ENCODE measurements around the gene PDS5B. TPM values are rescaled to one million over a fixed set of nuclear protein-coding genes. Genes with fewer than 3 reads are reported as not detected.

PDS5B gene
- total RNA-seq, 1 experiment from 2014 or later = 95.5 TPM

DNA sequence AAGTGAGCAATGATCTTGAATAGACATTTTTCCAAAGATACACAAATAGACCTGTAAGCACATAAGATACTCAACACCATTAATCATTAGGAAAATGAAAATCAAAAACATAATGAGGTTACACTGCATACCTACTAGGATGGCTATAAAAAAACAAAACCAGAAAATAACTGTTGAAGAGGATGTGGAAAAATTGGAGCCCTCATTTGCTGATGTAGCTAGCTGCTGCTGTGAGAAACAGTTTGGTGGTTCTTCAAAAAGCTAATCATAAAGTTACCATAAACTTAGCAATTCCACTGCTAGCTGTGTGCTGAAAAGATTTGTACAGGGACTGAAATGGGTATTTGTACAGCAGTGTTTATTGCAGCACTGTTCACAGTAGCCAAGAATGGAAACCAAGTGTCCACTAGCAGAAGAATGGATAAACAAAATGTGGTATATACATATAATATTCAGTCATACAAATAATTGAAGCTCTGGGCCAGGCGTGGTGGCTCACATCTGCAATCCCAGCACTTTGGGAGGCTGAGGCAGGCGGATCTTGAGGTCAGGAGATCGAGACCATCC, 46.2 kb downstream of the PDS5B start:
- ChIA-PET CTCF (no interaction called here), POLR2A (ENCODE audit: low non-redundant PET) (no interaction called here)
- no peaks in the 10 kb centered on the region for H3K9me3 ChIP-seq (ENCODE audit: low read depth, low read length, poor library complexity, severe bottlenecking)
- TF ChIP-seq EZH2 (IDR thresholded peaks at IDR 0.05; ENCODE audit: borderline replicate concordance, low read depth, low read length, poor library complexity, severe bottlenecking) = no peak
- TF ChIP-seq, protein P1, sequence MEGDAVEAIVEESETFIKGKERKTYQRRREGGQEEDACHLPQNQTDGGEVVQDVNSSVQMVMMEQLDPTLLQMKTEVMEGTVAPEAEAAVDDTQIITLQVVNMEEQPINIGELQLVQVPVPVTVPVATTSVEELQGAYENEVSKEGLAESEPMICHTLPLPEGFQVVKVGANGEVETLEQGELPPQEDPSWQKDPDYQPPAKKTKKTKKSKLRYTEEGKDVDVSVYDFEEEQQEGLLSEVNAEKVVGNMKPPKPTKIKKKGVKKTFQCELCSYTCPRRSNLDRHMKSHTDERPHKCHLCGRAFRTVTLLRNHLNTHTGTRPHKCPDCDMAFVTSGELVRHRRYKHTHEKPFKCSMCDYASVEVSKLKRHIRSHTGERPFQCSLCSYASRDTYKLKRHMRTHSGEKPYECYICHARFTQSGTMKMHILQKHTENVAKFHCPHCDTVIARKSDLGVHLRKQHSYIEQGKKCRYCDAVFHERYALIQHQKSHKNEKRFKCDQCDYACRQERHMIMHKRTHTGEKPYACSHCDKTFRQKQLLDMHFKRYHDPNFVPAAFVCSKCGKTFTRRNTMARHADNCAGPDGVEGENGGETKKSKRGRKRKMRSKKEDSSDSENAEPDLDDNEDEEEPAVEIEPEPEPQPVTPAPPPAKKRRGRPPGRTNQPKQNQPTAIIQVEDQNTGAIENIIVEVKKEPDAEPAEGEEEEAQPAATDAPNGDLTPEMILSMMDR (conservative IDR thresholded peaks at IDR 0.05; ENCODE audit: low read depth, low read length) = no peak
- H3K27me3 ChIP-seq (replicated peaks; ENCODE audit: insufficient read depth, low read depth, low read length, poor library complexity) = no peaks in the 10 kb centered on the region
- BruUV-seq (replicated peaks) = no TSS peak
- H3K27ac ChIP-seq (ENCODE audit: low read depth, low read length, poor library complexity, severe bottlenecking) = no peak overlapping the region
- H3K4me1 ChIP-seq (ENCODE audit: insufficient read depth, low read length, poor library complexity, severe bottlenecking) = peaks cover 8% of the 10 kb centered on the region
- H3K4me3 ChIP-seq (ENCODE audit: low read depth, low read length, poor library complexity, severe bottlenecking) = no peak overlapping the region
- H3K36me3 ChIP-seq (ENCODE audit: insufficient read depth, low read length, poor library complexity, severe bottlenecking) = no peaks in the 10 kb centered on the region
- no peak for DNase-seq (ENCODE audit: low spot score)
- intact Hi-C loops (cut with micrococcal nuclease; ENCODE audit: unreplicated experiment) = no loop called here

DNA sequence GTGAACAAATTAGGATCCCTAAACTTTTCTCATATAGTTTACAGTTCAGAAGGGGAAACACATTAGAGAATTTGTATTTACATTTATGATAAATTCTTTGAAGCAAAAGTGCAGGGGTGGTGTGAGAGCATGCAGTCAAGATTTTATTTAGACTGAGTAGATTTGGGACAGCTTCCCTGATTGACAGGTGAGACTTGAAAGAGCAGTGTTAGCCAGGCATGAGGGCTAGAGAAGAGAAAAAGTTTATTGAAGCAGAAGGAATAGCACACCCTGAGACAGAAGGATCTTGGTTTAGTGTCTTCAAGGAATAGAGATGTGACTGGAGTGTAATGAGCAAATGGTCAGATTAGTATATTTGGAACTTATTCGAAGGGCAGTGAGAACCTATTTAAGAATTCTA, 50.5 kb downstream of the PDS5B start:
- no peak for TF ChIP-seq EZH2 (IDR thresholded peaks at IDR 0.05; ENCODE audit: borderline replicate concordance, low read depth, low read length, poor library complexity, severe bottlenecking)
- Histone ChIP-seq H3K4me3 (ENCODE audit: low read depth, low read length, poor library complexity, severe bottlenecking) (no peak overlapping the region), H3K27me3 (replicated peaks; ENCODE audit: insufficient read depth, low read depth, low read length, poor library complexity) (no peaks in the 10 kb centered on the region), H3K4me1 (ENCODE audit: insufficient read depth, low read length, poor library complexity, severe bottlenecking) (peaks cover 20% of the 10 kb centered on the region), H3K36me3 (ENCODE audit: insufficient read depth, low read length, poor library complexity, severe bottlenecking) (no peaks in the 10 kb centered on the region), H3K27ac (ENCODE audit: low read depth, low read length, poor library complexity, severe bottlenecking) (no peak overlapping the region), H3K9me3 (ENCODE audit: low read depth, low read length, poor library complexity, severe bottlenecking) (no peaks in the 10 kb centered on the region)
- BruUV-seq (replicated peaks) = no TSS peak
- POLR2A ChIA-PET (ENCODE audit: low non-redundant PET) = no interaction called here
- CTCF ChIA-PET = no interaction called here
- intact Hi-C loops (cut with micrococcal nuclease; ENCODE audit: unreplicated experiment) = no loop called here
- no peak for DNase-seq (ENCODE audit: low spot score)

DNA sequence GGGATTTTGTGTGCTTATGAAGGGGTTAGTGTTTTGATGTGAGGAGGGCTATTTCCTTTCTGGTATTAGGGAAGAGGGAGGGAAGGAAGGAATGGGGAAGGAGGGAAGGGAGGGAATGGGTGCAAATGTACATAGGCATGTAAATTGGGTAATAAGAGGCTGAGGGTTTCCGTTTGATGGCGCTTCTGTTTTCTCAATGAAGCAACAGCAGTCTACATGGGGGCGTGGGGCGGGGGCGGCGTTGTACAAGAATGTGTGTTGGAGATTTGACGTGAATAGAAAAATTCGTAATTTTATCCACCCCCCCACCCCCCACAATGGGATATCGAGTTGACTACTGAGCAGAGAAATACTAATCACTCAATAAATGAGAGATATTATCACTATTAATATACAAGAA, 52.5 kb downstream of the PDS5B start:
- DNase-seq (ENCODE audit: low spot score) = no peak
- no peaks in the 10 kb centered on the region for H3K9me3 ChIP-seq (ENCODE audit: low read depth, low read length, poor library complexity, severe bottlenecking)
- H3K27ac ChIP-seq (ENCODE audit: low read depth, low read length, poor library complexity, severe bottlenecking) = no peak overlapping the region
- no peaks in the 10 kb centered on the region for H3K27me3 ChIP-seq (replicated peaks; ENCODE audit: insufficient read depth, low read depth, low read length, poor library complexity)
- ChIA-PET CTCF (interaction anchor here (0.9 kb wide), 1 partner anchor 53 kb away, joined by 3 read pairs; no protein-coding TSS in a partner anchor), POLR2A (ENCODE audit: low non-redundant PET) (no interaction called here)
- H3K36me3 ChIP-seq (ENCODE audit: insufficient read depth, low read length, poor library complexity, severe bottlenecking) = no peaks in the 10 kb centered on the region
- no peak overlapping the region for H3K4me3 ChIP-seq (ENCODE audit: low read depth, low read length, poor library complexity, severe bottlenecking)
- intact Hi-C loops (cut with micrococcal nuclease; ENCODE audit: unreplicated experiment) = loop anchor here (1.0 kb wide), 1 partner anchor 52 kb away; the partner anchor contains the start of gene PDS5B
- TF ChIP-seq, protein P1 (conservative IDR thresholded peaks at IDR 0.05; ENCODE audit: low read depth, low read length) = no peak
- TF ChIP-seq EZH2 (IDR thresholded peaks at IDR 0.05; ENCODE audit: borderline replicate concordance, low read depth, low read length, poor library complexity, severe bottlenecking) = no peak
- peaks cover 30% of the 10 kb centered on the region for H3K4me1 ChIP-seq (ENCODE audit: insufficient read depth, low read length, poor library complexity, severe bottlenecking)
- BruUV-seq (replicated peaks) = no TSS peak
